ENCODE data around the gene C4BPA.

The C4BPA gene

DNA sequence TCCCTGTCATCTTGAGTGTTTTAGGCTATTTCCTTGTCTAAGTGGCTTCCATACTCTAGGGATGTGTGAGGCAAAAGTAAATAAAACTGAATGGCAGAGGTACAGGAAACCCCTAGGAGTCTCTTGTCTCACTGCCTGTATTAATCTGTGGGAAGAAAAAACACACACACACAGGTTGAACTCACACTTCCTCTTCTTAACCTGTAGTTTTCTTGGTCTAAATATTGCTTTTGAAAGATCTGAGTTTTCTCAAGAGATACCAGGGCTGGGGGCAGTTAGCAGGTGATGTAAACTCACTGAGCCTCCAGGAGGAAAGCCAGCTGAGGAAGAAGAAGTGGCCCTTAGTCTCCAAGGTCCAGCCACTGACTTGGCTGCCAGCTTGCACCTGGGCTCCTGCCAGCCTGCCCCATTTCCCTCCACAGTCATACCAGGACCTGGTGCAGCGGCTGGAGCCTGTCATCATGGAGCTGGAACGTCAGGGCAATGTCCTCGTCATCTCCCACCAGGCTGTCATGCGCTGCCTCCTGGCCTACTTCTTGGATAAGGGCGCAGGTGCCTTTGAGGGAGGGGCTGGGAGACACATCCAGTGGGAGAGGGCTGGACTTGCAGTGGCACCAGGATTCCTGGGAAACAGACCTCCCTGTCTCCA, 34.1 kb upstream of the C4BPA start:
- H3K4me2 ChIP-seq (ENCODE audit: low read length): no peak overlapping the region
- TF ChIP-seq, protein P1, sequence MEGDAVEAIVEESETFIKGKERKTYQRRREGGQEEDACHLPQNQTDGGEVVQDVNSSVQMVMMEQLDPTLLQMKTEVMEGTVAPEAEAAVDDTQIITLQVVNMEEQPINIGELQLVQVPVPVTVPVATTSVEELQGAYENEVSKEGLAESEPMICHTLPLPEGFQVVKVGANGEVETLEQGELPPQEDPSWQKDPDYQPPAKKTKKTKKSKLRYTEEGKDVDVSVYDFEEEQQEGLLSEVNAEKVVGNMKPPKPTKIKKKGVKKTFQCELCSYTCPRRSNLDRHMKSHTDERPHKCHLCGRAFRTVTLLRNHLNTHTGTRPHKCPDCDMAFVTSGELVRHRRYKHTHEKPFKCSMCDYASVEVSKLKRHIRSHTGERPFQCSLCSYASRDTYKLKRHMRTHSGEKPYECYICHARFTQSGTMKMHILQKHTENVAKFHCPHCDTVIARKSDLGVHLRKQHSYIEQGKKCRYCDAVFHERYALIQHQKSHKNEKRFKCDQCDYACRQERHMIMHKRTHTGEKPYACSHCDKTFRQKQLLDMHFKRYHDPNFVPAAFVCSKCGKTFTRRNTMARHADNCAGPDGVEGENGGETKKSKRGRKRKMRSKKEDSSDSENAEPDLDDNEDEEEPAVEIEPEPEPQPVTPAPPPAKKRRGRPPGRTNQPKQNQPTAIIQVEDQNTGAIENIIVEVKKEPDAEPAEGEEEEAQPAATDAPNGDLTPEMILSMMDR (IDR thresholded peaks at IDR 0.05): no peak
- no peak overlapping the region for H3K4me3 ChIP-seq (ENCODE audit: low read depth, low read length)
- H3K9ac ChIP-seq: no peak overlapping the region
- no peaks in the 10 kb centered on the region for H3K27me3 ChIP-seq (ENCODE audit: control insufficient read depth, insufficient read depth, low read length)
- H3K9me3 ChIP-seq (ENCODE audit: control insufficient read depth, low read length): no peaks in the 10 kb centered on the region
- no peak overlapping the region for H3K27ac ChIP-seq
- H3K4me1 ChIP-seq: no peaks in the 10 kb centered on the region
- no peaks in the 10 kb centered on the region for H3K79me2 ChIP-seq
- no peaks in the 10 kb centered on the region for H3K36me3 ChIP-seq (ENCODE audit: control insufficient read depth, insufficient read depth, low read length)
- H2AFZ ChIP-seq: no peak overlapping the region

DNA sequence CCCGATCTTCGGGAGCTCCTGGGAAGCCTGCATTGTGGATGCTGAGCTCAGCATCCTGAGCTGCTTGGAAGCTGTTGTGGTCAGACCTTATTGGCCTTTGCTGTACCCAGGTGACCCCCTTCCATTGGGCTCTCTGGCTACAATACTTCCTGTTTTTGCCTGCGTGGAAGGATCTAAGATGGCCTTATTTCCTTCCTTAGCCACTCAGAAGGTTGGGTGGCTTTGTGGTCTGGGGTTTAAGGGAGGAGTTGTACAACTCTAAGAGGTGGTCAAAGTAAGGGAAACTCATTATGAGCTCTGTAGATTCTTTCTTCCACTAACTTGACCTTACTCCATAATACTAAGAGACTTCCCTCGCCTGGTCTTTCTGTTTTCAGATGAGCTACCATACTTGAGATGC, 33.2 kb upstream of the C4BPA start:
- no peaks in the 10 kb centered on the region for H3K36me3 ChIP-seq (ENCODE audit: control insufficient read depth, insufficient read depth, low read length)

DNA sequence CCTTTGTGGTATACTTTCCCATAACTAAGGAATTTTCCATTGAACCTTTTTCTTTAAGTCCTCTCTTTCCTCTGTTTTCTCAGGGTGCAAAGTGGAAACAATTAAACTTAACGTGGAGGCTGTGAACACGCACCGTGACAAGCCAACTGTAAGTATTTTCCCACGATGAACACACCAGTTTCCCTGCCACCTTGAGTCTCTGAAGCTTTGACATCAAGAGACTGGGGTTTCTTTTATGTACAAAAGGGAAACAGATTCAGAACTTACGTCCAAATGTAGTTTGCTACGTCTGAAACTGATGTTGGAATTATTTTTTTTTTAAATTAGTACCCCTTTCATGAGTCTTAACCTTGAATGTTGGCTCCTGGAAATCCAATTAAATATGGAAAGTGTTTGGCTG, 32.6 kb upstream of the C4BPA start:
- no peak overlapping the region for H2AFZ ChIP-seq
- H3K36me3 ChIP-seq (ENCODE audit: control insufficient read depth, insufficient read depth, low read length): no peaks in the 10 kb centered on the region
- TF ChIP-seq, protein P1 (IDR thresholded peaks at IDR 0.05): no peak
- H3K9ac ChIP-seq: no peak overlapping the region
- no peaks in the 10 kb centered on the region for H3K4me1 ChIP-seq
- H3K27me3 ChIP-seq (ENCODE audit: control insufficient read depth, insufficient read depth, low read length): no peaks in the 10 kb centered on the region
- H3K79me2 ChIP-seq: no peaks in the 10 kb centered on the region
- H3K4me3 ChIP-seq (ENCODE audit: low read depth, low read length): no peak overlapping the region
- H3K4me2 ChIP-seq (ENCODE audit: low read length): no peak overlapping the region
- no peaks in the 10 kb centered on the region for H3K9me3 ChIP-seq (ENCODE audit: control insufficient read depth, low read length)
- no peak overlapping the region for H3K27ac ChIP-seq

More for the DNA sequence above, 33.2 kb upstream of the C4BPA start:
- H3K27me3 ChIP-seq (ENCODE audit: control insufficient read depth, insufficient read depth, low read length): no peaks in the 10 kb centered on the region
- no peak overlapping the region for H3K4me2 ChIP-seq (ENCODE audit: low read length)
- no peaks in the 10 kb centered on the region for H3K9me3 ChIP-seq (ENCODE audit: control insufficient read depth, low read length)
- no peaks in the 10 kb centered on the region for H3K79me2 ChIP-seq
- H3K9ac ChIP-seq: no peak overlapping the region
- no peak overlapping the region for H3K4me3 ChIP-seq (ENCODE audit: low read depth, low read length)
- TF ChIP-seq, protein P1 (IDR thresholded peaks at IDR 0.05): no peak
- no peak overlapping the region for H3K27ac ChIP-seq
- H2AFZ ChIP-seq: no peak overlapping the region
- no peaks in the 10 kb centered on the region for H3K4me1 ChIP-seq

DNA sequence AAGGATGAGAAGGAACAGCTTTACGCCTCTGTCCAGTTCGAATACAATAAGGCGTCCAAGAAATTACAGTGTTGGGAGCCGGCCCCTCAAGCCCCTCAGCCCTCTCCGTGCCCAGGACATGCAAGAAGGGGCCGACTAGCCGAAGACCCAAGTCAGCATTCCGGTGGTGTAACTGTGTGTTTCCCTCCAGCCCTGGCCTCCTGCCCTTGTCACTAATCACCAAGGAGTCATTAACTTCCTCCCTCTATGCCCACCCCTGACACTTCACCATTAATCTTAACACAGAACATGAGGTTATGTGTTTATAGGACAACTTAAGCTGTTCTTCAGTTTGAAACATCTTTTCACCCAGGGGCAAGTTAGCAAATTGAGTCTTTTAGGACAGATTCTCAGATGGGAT, 31.8 kb upstream of the C4BPA start:
- Histone ChIP-seq H3K79me2 (no peaks in the 10 kb centered on the region), H3K4me2 (ENCODE audit: low read length) (no peak overlapping the region), H3K9me3 (ENCODE audit: control insufficient read depth, low read length) (no peaks in the 10 kb centered on the region), H3K4me3 (ENCODE audit: low read depth, low read length) (no peak overlapping the region), H2AFZ (no peak overlapping the region), H3K36me3 (ENCODE audit: control insufficient read depth, insufficient read depth, low read length) (no peaks in the 10 kb centered on the region), H3K4me1 (no peaks in the 10 kb centered on the region), H3K27ac (no peak overlapping the region), H3K9ac (no peak overlapping the region), H3K27me3 (ENCODE audit: control insufficient read depth, insufficient read depth, low read length) (no peaks in the 10 kb centered on the region)
- TF ChIP-seq, protein P1 (IDR thresholded peaks at IDR 0.05): no peak

Measured in parathyroid adenoma (tissue), 2 donors.